HS-27A (cell line): ENCODE measurements around the gene SHANK2.
"Not testable (repeated sequence)": the region's sequence is repeated elsewhere in the genome, so short reads cannot be mapped to it uniquely, and the experiment has no call there.

Experiments
- DNase-seq: peaks from one replicate; pipeline ENCODE4 v3.0.0-alpha.2; 2012; ENCODE audit warnings: low read depth, missing footprints

SHANK2 gene

DNA sequence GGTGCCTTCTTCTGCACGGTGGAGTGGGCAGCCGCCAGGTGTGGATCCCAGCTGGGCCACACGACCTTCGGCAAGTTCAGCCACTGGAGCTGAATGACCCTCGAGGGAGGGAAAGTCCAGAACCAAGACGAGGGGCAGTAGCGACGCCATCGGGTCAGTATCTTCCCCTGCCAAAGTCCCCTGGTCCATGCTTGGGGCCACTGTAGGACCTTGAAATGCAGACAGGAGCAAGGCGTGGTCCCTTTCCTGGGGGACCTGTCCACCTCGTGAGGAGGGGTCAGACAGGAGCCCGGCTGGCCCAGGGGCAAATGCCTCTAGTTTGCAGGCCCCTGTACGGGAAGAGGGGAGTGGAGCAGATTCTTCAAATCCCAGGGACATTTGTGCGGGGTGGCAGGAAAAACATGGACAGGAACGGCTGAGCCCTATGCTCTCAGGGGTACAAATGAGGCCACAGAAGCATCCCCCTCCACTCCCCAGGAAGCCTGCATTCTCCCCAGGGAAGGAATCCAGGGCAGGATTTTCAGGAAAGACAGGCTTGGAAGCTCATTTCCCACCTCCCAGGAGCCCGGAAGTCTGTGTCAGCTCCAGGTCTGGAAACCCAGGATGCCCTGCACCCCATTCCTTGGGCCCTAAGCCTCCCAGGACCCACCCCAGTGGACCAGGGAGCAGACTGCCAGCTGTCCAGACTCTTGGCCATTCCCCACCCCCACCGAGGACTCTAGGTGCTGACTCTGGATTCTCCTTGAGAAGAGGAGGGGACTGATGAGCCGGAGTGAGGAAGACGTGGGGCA, 6.6 kb downstream of the SHANK2 start:
- DNase-seq = no peak

DNA sequence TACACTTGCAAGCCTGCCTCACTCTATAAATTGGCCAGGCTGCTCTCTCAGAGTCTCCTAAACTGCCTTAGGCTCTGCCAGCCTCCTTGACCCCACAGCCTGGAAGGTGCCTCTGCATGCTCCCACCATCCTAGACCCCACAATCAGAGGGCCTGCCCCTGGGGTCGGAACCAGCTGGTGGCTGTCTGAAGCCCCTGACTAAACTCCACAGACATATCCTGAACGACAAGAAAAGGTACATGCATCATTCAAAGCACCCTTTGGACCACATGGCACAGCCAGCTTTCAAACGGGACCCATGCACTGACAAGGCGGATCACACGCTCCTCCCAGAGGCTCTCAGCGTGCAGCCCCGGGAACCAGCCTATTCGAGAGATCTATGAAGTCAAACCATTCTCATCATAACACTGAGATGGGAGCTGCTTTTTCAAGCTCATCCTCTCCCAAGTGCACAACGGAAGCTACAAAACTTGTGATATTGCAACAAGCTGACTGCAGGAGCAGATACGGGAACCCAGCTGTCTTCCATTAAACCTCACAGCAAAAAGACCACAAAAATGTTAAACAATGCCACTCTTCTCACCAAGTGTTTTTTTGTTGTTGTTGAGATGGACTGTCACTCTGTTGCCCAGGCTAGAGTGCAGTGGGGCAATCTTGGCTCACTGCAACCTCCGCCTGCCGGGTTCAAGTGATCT, 8.1 kb downstream of the SHANK2 start:
- DNase-seq = no peak

GRCh38 chr11:71242391-71242790, 10.0 kb downstream of the SHANK2 start:
- DNase-seq = no peak

- no peak for DNase-seq
These were observed 10.6 kb downstream of the SHANK2 start for GRCh38 chr11:71241721-71242259.

- no peak for DNase-seq
These were observed 11.3 kb downstream of the SHANK2 start for GRCh38 chr11:71240865-71241691.

GRCh38 chr11:71240061-71240690, 12.2 kb downstream of the SHANK2 start:
- no peak for DNase-seq

DNA sequence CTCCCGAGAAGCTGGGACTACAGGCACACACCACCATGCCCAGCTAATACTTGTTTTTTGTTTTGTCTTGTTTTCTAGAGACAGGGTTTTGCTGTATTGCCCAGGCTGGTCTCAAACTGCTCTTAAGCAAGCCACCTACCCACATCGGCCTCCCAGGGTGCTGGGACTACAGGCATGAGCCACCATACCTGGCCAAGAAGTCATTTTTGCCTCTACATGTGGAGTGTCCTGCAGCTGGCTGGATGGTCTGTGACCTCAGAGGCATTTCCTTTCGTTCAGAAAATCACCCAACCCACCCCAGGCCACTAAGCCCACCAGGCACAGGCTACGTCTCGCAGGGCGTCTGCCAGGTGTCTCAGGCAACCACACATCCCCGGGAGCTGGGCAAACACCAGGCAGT, 12.8 kb downstream of the SHANK2 start:
- no peak for DNase-seq

DNA sequence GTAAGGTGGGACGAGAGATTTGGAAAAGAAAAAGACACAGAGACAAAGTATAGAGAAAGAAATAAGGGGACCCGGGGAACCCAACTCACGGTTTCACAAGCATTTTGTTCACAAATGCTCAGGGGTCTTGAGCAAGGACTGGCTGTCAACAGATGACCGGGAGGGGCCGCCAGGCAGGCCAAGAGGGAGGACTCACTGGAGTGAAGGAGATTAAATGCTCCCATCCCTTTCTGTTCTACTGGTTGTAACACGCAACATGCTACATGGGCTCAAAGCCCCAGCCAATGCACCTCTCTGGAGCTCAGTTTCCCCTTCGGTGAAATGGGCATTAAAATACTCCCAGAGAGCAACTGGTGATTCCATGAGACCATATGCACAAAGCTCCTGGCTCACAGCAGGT, 13.4 kb downstream of the SHANK2 start:
- DNase-seq = no peak

GRCh38 chr11:71238285-71238875, 14.0 kb downstream of the SHANK2 start:
- no peak for DNase-seq

- DNase-seq = no peak
These were observed 14.5 kb downstream of the SHANK2 start for GRCh38 chr11:71237853-71238252.

DNA sequence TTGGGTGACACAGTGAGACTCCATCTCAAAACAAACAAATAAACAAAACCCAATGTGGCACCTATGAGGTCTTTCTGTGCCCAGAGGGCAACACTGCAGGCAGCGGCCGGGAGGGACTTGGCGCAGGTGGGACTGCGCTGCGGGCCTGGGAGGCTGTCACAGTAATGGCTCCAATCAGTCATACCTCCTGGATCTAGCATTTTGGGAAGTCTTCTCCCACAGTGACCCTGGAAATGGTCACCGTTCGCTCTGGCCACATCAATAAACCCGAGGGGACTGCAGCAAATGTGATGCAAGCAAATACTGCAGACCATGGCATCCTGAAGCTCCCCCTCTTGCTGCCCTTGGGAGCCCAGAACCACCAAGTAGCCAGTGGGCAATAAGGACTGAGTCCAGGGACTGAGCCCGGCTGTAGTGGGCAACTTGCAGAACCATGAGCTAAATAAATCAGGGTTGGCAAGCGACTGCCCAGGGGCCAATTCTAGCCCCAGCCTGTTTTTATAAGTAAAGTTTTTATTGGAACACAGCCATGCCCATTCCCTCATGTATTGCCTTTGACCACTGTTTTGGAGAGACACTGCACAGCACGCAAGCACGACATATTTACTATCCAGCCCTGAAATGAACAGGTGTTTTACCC, 15.4 kb downstream of the SHANK2 start:
- no peak for DNase-seq

GRCh38 chr11:71235719-71236118, 16.7 kb downstream of the SHANK2 start:
- DNase-seq = no peak

- DNase-seq = not testable (repeated sequence)
These were observed 18.2 kb downstream of the SHANK2 start for GRCh38 chr11:71233896-71234852.

GRCh38 chr11:71232364-71232763, 20.0 kb downstream of the SHANK2 start:
- no peak for DNase-seq

DNA sequence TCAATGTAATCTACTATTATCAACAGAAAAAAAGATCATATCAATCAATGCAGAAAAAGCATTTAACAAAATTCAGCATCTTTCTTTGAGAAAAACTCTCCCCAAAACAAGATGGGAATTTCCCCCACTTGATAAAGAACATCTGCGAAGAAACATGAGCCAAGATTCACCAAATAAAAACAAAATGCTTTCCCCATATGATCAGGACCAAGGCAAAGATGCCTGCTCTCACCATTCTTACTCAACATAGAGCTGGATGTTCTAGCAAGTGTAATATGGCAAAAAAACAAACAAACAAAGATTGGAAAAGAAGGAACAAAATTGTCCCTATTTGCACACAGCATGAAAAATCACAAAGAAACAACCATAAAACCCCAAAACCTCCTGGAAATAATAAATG, 23.4 kb downstream of the SHANK2 start:
- no peak for DNase-seq

DNA sequence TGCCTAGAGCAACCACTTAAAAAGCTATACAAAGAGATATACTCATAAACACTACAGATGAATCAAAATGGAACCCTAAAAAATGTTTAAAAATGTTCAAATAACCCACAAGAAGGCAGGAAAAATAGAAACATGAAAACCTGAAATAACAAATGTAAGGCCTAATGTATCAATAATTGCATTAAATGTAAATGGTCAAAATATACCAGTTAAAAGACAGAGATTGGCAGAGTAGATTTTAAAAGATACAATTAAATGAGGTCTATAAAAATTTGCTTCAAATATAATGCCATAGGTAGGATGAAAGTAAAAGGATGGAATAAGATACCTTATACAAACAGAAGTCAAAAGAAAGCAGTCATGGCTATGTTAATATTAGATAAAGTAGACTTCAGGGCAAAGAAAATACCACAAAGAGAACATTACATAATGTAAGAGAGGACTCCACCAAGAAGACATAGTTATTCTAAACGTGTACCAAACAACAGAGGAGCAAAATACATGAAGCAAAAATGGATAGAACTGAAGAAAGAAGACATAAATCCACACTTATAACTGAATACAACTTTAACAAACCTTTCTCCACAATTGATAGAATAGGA, 25.2 kb downstream of the SHANK2 start:
- no peak for DNase-seq

GRCh38 chr11:71223671-71224660, 28.4 kb downstream of the SHANK2 start:
- no peak for DNase-seq

GRCh38 chr11:71223081-71223405, 29.3 kb downstream of the SHANK2 start:
- no peak for DNase-seq
